Measurements from ENCODE around the gene ZSCAN23. TPM values are rescaled to one million over a fixed set of nuclear protein-coding genes. Genes with fewer than 3 reads are reported as not detected.

ZSCAN23 gene
- total RNA-seq, 1 donor from 2014 or later, result 0.18 TPM

DNA sequence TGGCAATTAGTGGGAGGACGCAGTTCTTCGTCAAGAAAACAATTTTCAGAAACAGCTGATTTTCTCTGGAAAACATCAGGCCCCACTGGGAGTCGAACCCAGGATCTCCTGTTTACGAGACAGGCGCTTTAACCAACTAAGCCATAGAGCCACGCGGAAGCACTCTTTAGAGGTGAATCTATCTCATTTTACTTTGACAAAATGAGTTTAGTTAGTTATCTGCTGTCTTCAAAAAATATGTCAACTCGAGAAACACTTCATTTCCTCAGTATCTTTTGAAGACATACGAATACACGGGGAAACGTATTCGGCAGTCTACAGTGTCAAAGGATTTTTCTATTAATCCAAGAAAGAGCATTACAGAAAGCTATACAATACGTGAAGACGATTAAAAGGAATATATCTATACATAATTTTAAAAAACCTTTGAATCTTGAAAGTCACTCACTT, 45.6 kb upstream of the ZSCAN23 start:
- TF ChIP-seq, protein P1, sequence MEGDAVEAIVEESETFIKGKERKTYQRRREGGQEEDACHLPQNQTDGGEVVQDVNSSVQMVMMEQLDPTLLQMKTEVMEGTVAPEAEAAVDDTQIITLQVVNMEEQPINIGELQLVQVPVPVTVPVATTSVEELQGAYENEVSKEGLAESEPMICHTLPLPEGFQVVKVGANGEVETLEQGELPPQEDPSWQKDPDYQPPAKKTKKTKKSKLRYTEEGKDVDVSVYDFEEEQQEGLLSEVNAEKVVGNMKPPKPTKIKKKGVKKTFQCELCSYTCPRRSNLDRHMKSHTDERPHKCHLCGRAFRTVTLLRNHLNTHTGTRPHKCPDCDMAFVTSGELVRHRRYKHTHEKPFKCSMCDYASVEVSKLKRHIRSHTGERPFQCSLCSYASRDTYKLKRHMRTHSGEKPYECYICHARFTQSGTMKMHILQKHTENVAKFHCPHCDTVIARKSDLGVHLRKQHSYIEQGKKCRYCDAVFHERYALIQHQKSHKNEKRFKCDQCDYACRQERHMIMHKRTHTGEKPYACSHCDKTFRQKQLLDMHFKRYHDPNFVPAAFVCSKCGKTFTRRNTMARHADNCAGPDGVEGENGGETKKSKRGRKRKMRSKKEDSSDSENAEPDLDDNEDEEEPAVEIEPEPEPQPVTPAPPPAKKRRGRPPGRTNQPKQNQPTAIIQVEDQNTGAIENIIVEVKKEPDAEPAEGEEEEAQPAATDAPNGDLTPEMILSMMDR (IDR thresholded peaks at IDR 0.05), result no peak
- Mint-ChIP-seq H3K27ac (no peak overlapping the region), H3K4me3 (no peak overlapping the region), H3K27me3 (peaks cover 66% of the 10 kb centered on the region), H3K4me1 (peaks cover 24% of the 10 kb centered on the region), H3K36me3 (ENCODE audit: low read depth) (no peaks in the 10 kb centered on the region), H3K9me3 (no peaks in the 10 kb centered on the region)
- CTCF ChIA-PET, result no interaction called here
- POLR2A ChIA-PET, result interaction anchor here (0.6 to 0.7 kb wide), 2 partner anchors 593 to 1091 kb away, joined by 3 to 10 read pairs; no protein-coding TSS in a partner anchor
- DNase-seq, result no peak
- intact Hi-C loops (cut with micrococcal nuclease), result no loop called here
- no peak for ATAC-seq (ENCODE audit: low read depth)

DNA sequence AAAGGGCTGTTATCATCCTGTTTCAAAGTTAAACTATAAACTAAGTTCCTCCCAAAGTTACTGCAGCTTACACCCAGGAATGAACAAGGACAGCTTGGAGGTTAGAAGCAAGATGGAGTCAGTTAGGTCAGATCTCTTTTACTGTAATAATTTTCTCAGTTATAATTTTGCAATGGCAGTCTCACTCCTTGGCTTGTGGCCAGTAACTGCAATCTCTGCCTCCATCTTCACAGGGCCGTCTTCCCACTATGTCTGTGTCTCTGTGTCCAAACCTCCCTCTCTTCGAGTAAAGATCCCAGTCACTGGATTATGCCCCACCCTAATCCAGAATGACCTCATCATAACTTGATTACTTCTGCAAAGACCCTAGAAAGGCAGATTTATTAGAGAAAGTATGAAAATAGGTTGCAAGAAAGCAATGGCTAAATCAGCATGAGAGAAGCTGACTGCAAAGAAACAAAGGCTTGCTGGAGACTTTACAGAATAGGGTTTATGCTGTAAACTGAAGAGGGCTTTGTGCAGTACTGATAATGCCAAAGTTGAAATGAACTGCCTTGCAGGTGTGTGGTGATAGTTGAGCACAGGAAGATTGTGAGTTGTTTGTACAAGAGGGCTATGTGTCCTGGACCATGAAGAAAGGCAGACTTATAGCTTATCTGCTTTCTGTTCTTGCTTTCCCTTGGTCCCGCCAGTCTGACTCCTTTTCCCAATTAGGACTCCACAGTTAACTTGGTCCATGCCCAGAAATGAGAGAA, 43.9 kb upstream of the ZSCAN23 start:
- no peak overlapping the region for H3K27ac Mint-ChIP-seq
- TF ChIP-seq, protein P1 (IDR thresholded peaks at IDR 0.05), result no peak
- DNase-seq (no peak), ATAC-seq (ENCODE audit: low read depth) (no peak)
- H3K4me3 Mint-ChIP-seq, result no peak overlapping the region
- intact Hi-C loops (cut with micrococcal nuclease), result no loop called here
- POLR2A ChIA-PET, result no interaction called here
- H3K4me1 Mint-ChIP-seq, result peaks cover 24% of the 10 kb centered on the region
- H3K36me3 Mint-ChIP-seq (ENCODE audit: low read depth), result no peaks in the 10 kb centered on the region
- CTCF ChIA-PET, result no interaction called here
- no peaks in the 10 kb centered on the region for H3K9me3 Mint-ChIP-seq
- H3K27me3 Mint-ChIP-seq, result peaks cover 58% of the 10 kb centered on the region

DNA sequence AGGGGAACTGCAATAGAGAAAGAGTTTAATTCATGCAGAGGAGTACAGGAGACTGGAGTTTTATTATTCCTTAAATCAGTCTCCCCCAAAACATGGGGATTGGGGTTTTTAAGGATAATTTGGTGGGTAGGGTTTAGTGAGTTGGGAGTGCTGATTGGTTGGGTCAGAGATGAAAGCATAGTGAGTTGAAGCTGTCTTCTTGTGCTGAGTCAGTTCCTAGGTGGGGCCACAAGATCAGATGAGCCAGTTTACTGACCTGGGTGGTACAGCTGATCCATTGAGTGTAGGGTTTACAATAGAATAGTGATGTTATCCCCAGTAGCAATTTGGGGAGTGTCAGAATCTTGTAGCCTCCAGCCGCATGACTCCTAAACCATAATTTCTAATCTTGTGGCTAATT, 43.2 kb upstream of the ZSCAN23 start:
- ATAC-seq (ENCODE audit: low read depth), result no peak
- intact Hi-C loops (cut with micrococcal nuclease), result no loop called here
- H3K27me3 Mint-ChIP-seq, result peaks cover 56% of the 10 kb centered on the region
- no peak for DNase-seq
- no peaks in the 10 kb centered on the region for H3K36me3 Mint-ChIP-seq (ENCODE audit: low read depth)
- no peak overlapping the region for H3K27ac Mint-ChIP-seq
- POLR2A ChIA-PET, result no interaction called here
- H3K4me3 Mint-ChIP-seq, result no peak overlapping the region
- TF ChIP-seq, protein P1 (IDR thresholded peaks at IDR 0.05), result no peak
- peaks cover 19% of the 10 kb centered on the region for H3K4me1 Mint-ChIP-seq
- no peaks in the 10 kb centered on the region for H3K9me3 Mint-ChIP-seq
- CTCF ChIA-PET, result no interaction called here

DNA sequence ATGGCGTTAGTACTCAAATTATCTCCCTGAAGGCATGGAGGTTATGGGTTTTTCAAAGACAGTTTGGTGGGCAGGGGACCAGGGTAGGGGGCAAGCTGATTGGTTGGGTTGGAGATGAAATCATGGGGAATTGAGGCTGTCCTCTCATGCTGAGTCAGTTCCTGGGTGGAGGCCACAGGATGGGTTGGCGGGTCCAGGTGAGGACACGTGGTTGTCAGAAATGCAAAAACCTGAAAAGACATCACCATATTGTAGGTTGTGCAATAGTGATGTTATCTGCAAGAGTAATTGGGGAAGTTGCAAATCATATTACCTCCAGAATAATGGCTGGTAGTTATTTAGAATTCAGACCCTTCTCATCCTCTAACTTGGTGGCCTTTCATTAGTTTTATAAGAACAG, 42.2 kb upstream of the ZSCAN23 start:
- POLR2A ChIA-PET, result no interaction called here
- Mint-ChIP-seq H3K27me3 (peaks cover 57% of the 10 kb centered on the region), H3K27ac (no peak overlapping the region), H3K36me3 (ENCODE audit: low read depth) (no peaks in the 10 kb centered on the region), H3K4me1 (peaks cover 16% of the 10 kb centered on the region), H3K4me3 (no peak overlapping the region), H3K9me3 (no peaks in the 10 kb centered on the region)
- no peak for DNase-seq
- intact Hi-C loops (cut with micrococcal nuclease), result no loop called here
- TF ChIP-seq, protein P1 (IDR thresholded peaks at IDR 0.05), result no peak
- no peak for ATAC-seq (ENCODE audit: low read depth)
- CTCF ChIA-PET, result no interaction called here

DNA sequence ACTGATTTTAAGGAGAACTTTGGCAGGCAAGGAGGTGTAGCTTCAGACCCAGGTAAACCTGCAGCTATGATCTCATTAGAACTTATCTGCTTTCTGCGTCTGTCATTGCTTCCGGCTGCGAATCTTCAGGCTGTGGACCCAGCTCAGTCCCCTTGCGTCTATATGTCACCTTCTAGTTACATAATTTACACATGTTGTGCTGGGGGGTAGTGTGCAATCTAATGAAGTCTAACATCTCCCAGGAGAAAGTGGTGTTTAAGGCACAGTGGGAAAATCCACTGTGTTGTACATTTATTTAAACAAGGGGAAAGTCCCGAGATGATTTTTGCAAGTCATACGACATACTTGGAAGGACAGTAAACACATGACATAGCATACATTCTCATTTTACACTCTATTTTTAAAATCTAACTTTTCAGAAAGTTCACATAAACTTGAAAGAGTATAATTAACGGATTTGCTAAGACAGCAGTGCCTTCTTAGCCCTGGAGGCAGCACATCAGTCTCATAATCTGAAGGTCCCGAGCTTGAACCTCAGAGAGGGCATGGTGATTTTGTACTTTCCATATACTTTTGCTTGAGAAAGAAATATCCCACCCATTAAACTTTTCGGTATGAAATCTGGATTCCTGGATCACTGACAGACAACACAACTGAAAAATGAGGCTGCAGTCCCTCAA, 37.1 kb upstream of the ZSCAN23 start:
- Mint-ChIP-seq H3K27ac (no peak overlapping the region), H3K27me3 (peaks cover 46% of the 10 kb centered on the region), H3K4me3 (no peak overlapping the region), H3K9me3 (no peaks in the 10 kb centered on the region), H3K36me3 (ENCODE audit: low read depth) (no peaks in the 10 kb centered on the region), H3K4me1 (peaks cover 2% of the 10 kb centered on the region)
- no peak for ATAC-seq (ENCODE audit: low read depth)
- CTCF ChIA-PET, result no interaction called here
- POLR2A ChIA-PET, result interaction anchor here (0.6 kb wide), 1 partner anchor 108 kb away, joined by 6 read pairs; no protein-coding TSS in a partner anchor
- no peak for DNase-seq
- intact Hi-C loops (cut with micrococcal nuclease), result no loop called here
- TF ChIP-seq, protein P1 (IDR thresholded peaks at IDR 0.05), result no peak
